ENCODE measurements around the gene S100A10.

S100A10 gene

GRCh38 chr1:151970128-151970527 lies 23.5 kb downstream of the S100A10 start:
- no peak for DNase-seq (ENCODE audit: low read depth)
- no peak overlapping the region for H3K4me3 ChIP-seq (ENCODE audit: low read depth, low read length)

GRCh38 chr1:151968791-151969399 lies 24.8 kb downstream of the S100A10 start:
- H3K4me3 ChIP-seq (ENCODE audit: low read depth, low read length) = no peak overlapping the region
- DNase-seq (ENCODE audit: low read depth) = no peak

GRCh38 chr1:151968058-151968457 lies 25.6 kb downstream of the S100A10 start:
- DNase-seq (ENCODE audit: low read depth) = no peak
- H3K4me3 ChIP-seq (ENCODE audit: low read depth, low read length) = no peak overlapping the region

- DNase-seq (ENCODE audit: low read depth) = no peak
- H3K4me3 ChIP-seq (ENCODE audit: low read depth, low read length) = no peak overlapping the region
Measured at GRCh38 chr1:151967091-151967490, 26.6 kb downstream of the S100A10 start.

- no peak for DNase-seq (ENCODE audit: low read depth)
- H3K4me3 ChIP-seq (ENCODE audit: low read depth, low read length) = no peak overlapping the region
Measured at GRCh38 chr1:151966061-151966460, 27.6 kb downstream of the S100A10 start.

- no peak for DNase-seq (ENCODE audit: low read depth)
- no peak overlapping the region for H3K4me3 ChIP-seq (ENCODE audit: low read depth, low read length)
Measured at GRCh38 chr1:151964510-151964909, 29.1 kb downstream of the S100A10 start.

- no peak overlapping the region for H3K4me3 ChIP-seq (ENCODE audit: low read depth, low read length)
- DNase-seq (ENCODE audit: low read depth) = no peak
Measured at GRCh38 chr1:151963288-151963687, 30.4 kb downstream of the S100A10 start.

GRCh38 chr1:151961833-151962232 lies 31.8 kb downstream of the S100A10 start:
- H3K4me3 ChIP-seq (ENCODE audit: low read depth, low read length) = no peak overlapping the region
- no peak for DNase-seq (ENCODE audit: low read depth)

- DNase-seq (ENCODE audit: low read depth) = no peak
- no peak overlapping the region for H3K4me3 ChIP-seq (ENCODE audit: low read depth, low read length)
Measured at GRCh38 chr1:151960780-151961513, 32.7 kb downstream of the S100A10 start.

GRCh38 chr1:151958959-151959358 lies 34.7 kb downstream of the S100A10 start:
- H3K4me3 ChIP-seq (ENCODE audit: low read depth, low read length) = no peak overlapping the region
- DNase-seq (ENCODE audit: low read depth) = no peak

- DNase-seq (ENCODE audit: low read depth) = no peak
- H3K4me3 ChIP-seq (ENCODE audit: low read depth, low read length) = no peak overlapping the region
Measured at GRCh38 chr1:151956957-151957497, 36.6 kb downstream of the S100A10 start.

GRCh38 chr1:151953409-151954094 lies 40.1 kb downstream of the S100A10 start:
- no peak overlapping the region for H3K4me3 ChIP-seq (ENCODE audit: low read depth, low read length)
- DNase-seq (ENCODE audit: low read depth) = no peak

- no peak overlapping the region for H3K4me3 ChIP-seq (ENCODE audit: low read depth, low read length)
- no peak for DNase-seq (ENCODE audit: low read depth)
Measured at GRCh38 chr1:151952811-151953210, 40.8 kb downstream of the S100A10 start.

GRCh38 chr1:151949371-151950193 lies 44.1 kb downstream of the S100A10 start:
- no peak for DNase-seq (ENCODE audit: low read depth)
- H3K4me3 ChIP-seq (ENCODE audit: low read depth, low read length) = no peak overlapping the region

- H3K4me3 ChIP-seq (ENCODE audit: low read depth, low read length) = no peak overlapping the region
- no peak for DNase-seq (ENCODE audit: low read depth)
Measured at GRCh38 chr1:151948506-151948905, 45.2 kb downstream of the S100A10 start.

GRCh38 chr1:151947140-151947539 lies 46.5 kb downstream of the S100A10 start:
- H3K4me3 ChIP-seq (ENCODE audit: low read depth, low read length) = no peak overlapping the region
- no peak for DNase-seq (ENCODE audit: low read depth)

GRCh38 chr1:151945725-151946722 lies 47.6 kb downstream of the S100A10 start:
- peak; percentile 81 for DNase-seq (ENCODE audit: low read depth)
- no peak overlapping the region for H3K4me3 ChIP-seq (ENCODE audit: low read depth, low read length)

- DNase-seq (ENCODE audit: low read depth) = no peak
Measured at GRCh38 chr1:151944857-151945575, 48.6 kb downstream of the S100A10 start.

More at GRCh38 chr1:151944857-151945575, 48.6 kb downstream of the S100A10 start:
- H3K4me3 ChIP-seq (ENCODE audit: low read depth, low read length) = no peak overlapping the region

Data from skeletal muscle cell (primary cell).